Endothelial cell of umbilical vein (primary cell): ENCODE data around the gene BRPF1. TPM values are rescaled to one million over a fixed set of nuclear protein-coding genes. Genes with fewer than 3 reads are reported as not detected.

ENCODE experiments used
- BruUV-seq: library from RNA; stranded (reverse); fragments of 400-500 nt; replicated peaks from 2 replicates; lab custom pipeline; 2021; lab: Mats Ljungman, UMichigan
- CTCF ChIA-PET: fragments of 300-600, 350-600 bp; sonication (Branson Sonifier 250); formaldehyde crosslinking; loops from one replicate; lab custom pipeline; 2021; ENCODE audit warnings: antibody characterized with exemption, inconsistent platforms; lab: Charles Lee
- POLR2A ChIA-PET: fragments of 300-600, 350-600 bp; sonication (Branson Sonifier 250); formaldehyde crosslinking; loops from one replicate; lab custom pipeline; 2021; ENCODE audit warnings: antibody characterized with exemption, inconsistent platforms; lab: Charles Lee
- DNase-seq: peaks from one replicate; pipeline ENCODE4 v3.0.0-alpha.2; 2011; ENCODE audit warnings: low read depth, low spot score
- FAIRE-seq: peaks from 2 replicates; lab custom pipeline; 2011; peaks lifted over from hg19 to GRCh38; lab: Jason Lieb, UNC
- H2AFZ ChIP-seq: 2 replicates; pipeline ENCODE4 v1.6.0; 2012; ENCODE audit warnings: low read depth, low read length, control low read depth, inconsistent platforms
- H3K27ac ChIP-seq: 2 replicates; pipeline ENCODE4 v1.5.1; 2011; ENCODE audit warnings: low read depth, mild to moderate bottlenecking, control low read depth, low read length, moderate library complexity; ENCODE audit not compliant: insufficient read depth
- H3K27me3 ChIP-seq, 2 experiments: 2 replicates each; pipeline versions ENCODE4 v1.6.0 to v1.6.1; 2011; ENCODE audit warnings: low read length in 2 of 2, mixed read lengths in 1 of 2; ENCODE audit not compliant: control insufficient read depth in 2 of 2, insufficient read depth in 2 of 2
- H3K36me3 ChIP-seq, 2 experiments: 2 replicates in 1 of 2; 3 replicates in 1 of 2; pipeline ENCODE4 v1.5.1; 2011; ENCODE audit warnings: low read length in 2 of 2, mild to moderate bottlenecking in 1 of 2, moderate library complexity in 1 of 2; ENCODE audit not compliant: control insufficient read depth in 2 of 2, insufficient read depth in 2 of 2; ENCODE audit errors: extremely low read depth in 1 of 2
- H3K4me1 ChIP-seq: 3 replicates; pipeline ENCODE4 v1.5.1; 2011; ENCODE audit warnings: mild to moderate bottlenecking, low read length; ENCODE audit not compliant: control insufficient read depth, insufficient read depth; ENCODE audit errors: extremely low read depth
- H3K4me2 ChIP-seq: 2 replicates; pipeline ENCODE4 v1.6.1; 2011; ENCODE audit warnings: low read length, control low read depth, mixed read lengths; ENCODE audit not compliant: insufficient read depth
- H3K4me3 ChIP-seq, 3 experiments: fragments of 200-600 bp in 1 of 3; sonication (generic), shearing (Covaris generic) in 1 of 3; replicated peaks in 1 of 3; 2 replicates each; pipeline ENCODE4 v1.5.1; 2011 to 2016; ENCODE audit warnings: control low read depth in 3 of 3, low read length in 3 of 3, mild to moderate bottlenecking in 2 of 3, inconsistent platforms in 1 of 3, low read depth in 1 of 3, moderate library complexity in 1 of 3; ENCODE audit not compliant: insufficient read depth in 1 of 3
- H3K79me2 ChIP-seq: 2 replicates; pipeline ENCODE4 v1.6.0; 2012; ENCODE audit warnings: low read length, inconsistent platforms; ENCODE audit not compliant: control insufficient read depth, insufficient read depth
- H3K9ac ChIP-seq: replicated peaks from 2 replicates; pipeline ENCODE3; 2011; ENCODE audit warnings: low read length, control low read depth; ENCODE audit not compliant: insufficient read depth; ENCODE audit errors: extremely low read depth
- H3K9me1 ChIP-seq: replicated peaks from 3 replicates; pipeline ENCODE4 v1.6.0; 2011; ENCODE audit warnings: mild to moderate bottlenecking, low read length; ENCODE audit not compliant: control insufficient read depth, insufficient read depth; ENCODE audit errors: extremely low read depth
- H3K9me3 ChIP-seq: replicated peaks from 2 replicates; pipeline ENCODE4 v1.5.1; 2012; ENCODE audit warnings: low read length, inconsistent platforms; ENCODE audit not compliant: control insufficient read depth, insufficient read depth
- H4K20me1 ChIP-seq: replicated peaks from 2 replicates; pipeline ENCODE3; 2011; ENCODE audit warnings: mild to moderate bottlenecking, low read length; ENCODE audit not compliant: control insufficient read depth, insufficient read depth; ENCODE audit errors: extremely low read depth
- EZH2 ChIP-seq: IDR thresholded peaks from 2 replicates; pipeline ENCODE4 v1.6.1; 2012; ENCODE audit warnings: borderline replicate concordance, low read depth, mild to moderate bottlenecking, moderate library complexity, low read length, inconsistent platforms; ENCODE audit not compliant: severe bottlenecking
- FOS ChIP-seq: IDR thresholded peaks from 2 replicates; pipeline ENCODE4 v1.6.1; 2011; ENCODE audit warnings: mild to moderate bottlenecking, low read length, moderate library complexity, borderline replicate concordance; ENCODE audit not compliant: insufficient read depth
- GATA2 ChIP-seq: IDR thresholded peaks from 2 replicates; pipeline ENCODE4 v1.7.0; 2011; ENCODE audit warnings: low read depth, mild to moderate bottlenecking, moderate library complexity, mixed read lengths, low read length; ENCODE audit not compliant: insufficient read length, insufficient read depth
- JUN ChIP-seq: IDR thresholded peaks from 2 replicates; pipeline ENCODE4 v1.6.1; 2011; ENCODE audit warnings: borderline replicate concordance, low read depth; ENCODE audit not compliant: insufficient read length, insufficient read depth
- MAX ChIP-seq: IDR thresholded peaks from 2 replicates; pipeline ENCODE4 v1.6.1; 2011; ENCODE audit not compliant: insufficient read depth, insufficient read length
- MYC ChIP-seq: IDR thresholded peaks from one replicate; pipeline ENCODE4 v1.6.1; 2011; ENCODE audit warnings: mild to moderate bottlenecking, low read depth, low read length
- POLR2A ChIP-seq: IDR thresholded peaks from 2 replicates; pipeline ENCODE4 v1.6.1; 2012; ENCODE audit warnings: low read depth, mild to moderate bottlenecking, control low read depth, low read length
- POLR2AphosphoS5 ChIP-seq: IDR thresholded peaks from 2 replicates; pipeline ENCODE4 v1.6.1; 2012; ENCODE audit warnings: low read depth, mild to moderate bottlenecking, control low read depth, low read length, moderate library complexity; ENCODE audit not compliant: insufficient read depth
- dilution Hi-C: fragments of 300-500 bp; cut with MboI; formaldehyde crosslinking; loops from one replicate; pipeline ENCODE4 v1.15.0; 2019; ENCODE audit warnings: low sequenced_read_pairs; ENCODE audit not compliant: extremely low pct_ligation_motif_present
- intact Hi-C: fragments of 100-400 bp; cut with micrococcal nuclease; formaldehyde crosslinking; loops from one replicate; pipeline ENCODE4 v1.10.0; 2022
- polyA plus RNA-seq, 4 experiments: library from polyadenylated mRNA; depleted of rRNA in 3 of 4; stranded (reverse) in 3 of 4; unstranded in 1 of 4; fragments of >200 nt; gene quantifications; 2 replicates each; pipeline versions ENCODE4 v1.2.1 to v1.2.3, GENCODE V29; 2011 to 2012; ENCODE audit warnings: missing spikeins in 1 of 4
- total RNA-seq: library from RNA; stranded (reverse); gene quantifications from 2 replicates; pipeline ENCODE4 v1.2.3, GENCODE V29; 2021
- TF ChIP-seq, protein P1 (sequence below), 2 donors: IDR thresholded peaks; 1 replicate in 1 of 2; 2 replicates in 1 of 2; pipeline ENCODE4 v1.5.1; 2011; ENCODE audit warnings: low read length in 2 of 2, mild to moderate bottlenecking in 2 of 2, moderate library complexity in 2 of 2, control low read depth in 1 of 2, inconsistent platforms in 1 of 2, low read depth in 1 of 2; ENCODE audit not compliant: insufficient read depth in 1 of 2; ENCODE audit errors: extremely low read depth in 1 of 2

The BRPF1 gene
- total and polyA plus RNA-seq, 2 donors (not counting 3 experiments of a cell fraction or from before 2014, with no cell fraction given) = 12.5 to 26.2 TPM

GRCh38 chr3:9742560-9742959 is 11.0 kb downstream of the BRPF1 start:
- H3K4me1 ChIP-seq = peaks cover 15% of the 10 kb centered on the region
- no peaks in the 10 kb centered on the region for H3K9me1 ChIP-seq
- no peak overlapping the region for H3K4me3 ChIP-seq
- no peak overlapping the region for H3K27ac ChIP-seq
- no TSS peak for BruUV-seq
- dilution Hi-C loops = no loop called here
- no peaks in the 10 kb centered on the region for H3K27me3 ChIP-seq
- H3K9ac ChIP-seq = no peak overlapping the region
- no peaks in the 10 kb centered on the region for H4K20me1 ChIP-seq
- no peak for DNase-seq
- TF ChIP-seq GATA2 (no peak), EZH2 (no peak), POLR2A (no peak), POLR2AphosphoS5 (no peak), JUN (no peak), MYC (no peak), FOS (no peak), MAX (no peak)
- TF ChIP-seq, protein P1, sequence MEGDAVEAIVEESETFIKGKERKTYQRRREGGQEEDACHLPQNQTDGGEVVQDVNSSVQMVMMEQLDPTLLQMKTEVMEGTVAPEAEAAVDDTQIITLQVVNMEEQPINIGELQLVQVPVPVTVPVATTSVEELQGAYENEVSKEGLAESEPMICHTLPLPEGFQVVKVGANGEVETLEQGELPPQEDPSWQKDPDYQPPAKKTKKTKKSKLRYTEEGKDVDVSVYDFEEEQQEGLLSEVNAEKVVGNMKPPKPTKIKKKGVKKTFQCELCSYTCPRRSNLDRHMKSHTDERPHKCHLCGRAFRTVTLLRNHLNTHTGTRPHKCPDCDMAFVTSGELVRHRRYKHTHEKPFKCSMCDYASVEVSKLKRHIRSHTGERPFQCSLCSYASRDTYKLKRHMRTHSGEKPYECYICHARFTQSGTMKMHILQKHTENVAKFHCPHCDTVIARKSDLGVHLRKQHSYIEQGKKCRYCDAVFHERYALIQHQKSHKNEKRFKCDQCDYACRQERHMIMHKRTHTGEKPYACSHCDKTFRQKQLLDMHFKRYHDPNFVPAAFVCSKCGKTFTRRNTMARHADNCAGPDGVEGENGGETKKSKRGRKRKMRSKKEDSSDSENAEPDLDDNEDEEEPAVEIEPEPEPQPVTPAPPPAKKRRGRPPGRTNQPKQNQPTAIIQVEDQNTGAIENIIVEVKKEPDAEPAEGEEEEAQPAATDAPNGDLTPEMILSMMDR (IDR thresholded peaks at IDR 0.05; ENCODE audit: extremely low read depth in 1 of 2, insufficient read depth in 1 of 2, low read depth in 1 of 2, low read length in 2 of 2) = no peak
- H3K36me3 ChIP-seq = peaks cover 45 to 86% of the 10 kb centered on the region in 2 experiments
- no peaks in the 10 kb centered on the region for H3K9me3 ChIP-seq
- ChIA-PET POLR2A (no interaction called here), CTCF (no interaction called here)
- intact Hi-C loops = no loop called here
- H2AFZ ChIP-seq = no peak overlapping the region
- peaks cover 3% of the 10 kb centered on the region for H3K79me2 ChIP-seq
- no peak for FAIRE-seq
- no peak overlapping the region for H3K4me2 ChIP-seq
